Stimulated activated CD8-positive, alpha-beta memory T cell treated with anti-CD3 and anti-CD28 coated beads, Interleukin-4, amount 100 ng/mL, for 4 hours (primary cell): ENCODE results near the gene SERPINB13.
"Not testable (repeated sequence)": the region's sequence is repeated elsewhere in the genome, so short reads cannot be mapped to it uniquely, and the experiment has no call there.

Experiments
- DNase-seq, 2 donors: peaks; one replicate each; pipeline ENCODE4 v3.0.0-alpha.2; 2020; ENCODE audit warnings: low read depth in 2 of 2, low spot score in 1 of 2

SERPINB13 gene

DNA sequence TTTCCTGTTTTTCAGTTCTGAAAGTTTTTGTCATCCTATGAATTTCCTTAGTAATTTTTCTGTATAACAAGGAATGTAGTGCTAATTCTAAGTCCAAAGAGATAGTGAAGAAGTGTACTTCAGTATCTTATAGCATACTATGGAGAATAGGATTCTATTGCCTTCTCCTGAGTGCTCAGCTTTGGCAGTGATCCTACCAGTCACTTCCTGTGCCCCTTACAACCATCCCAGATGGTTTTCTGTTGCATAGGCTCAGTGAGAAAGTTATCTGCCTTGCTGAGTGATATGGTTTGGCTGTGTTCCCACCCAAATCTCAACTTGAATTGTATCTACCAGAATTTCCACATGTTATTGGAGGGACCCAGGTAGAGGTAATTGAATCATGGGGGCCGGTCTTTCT, 57.6 kb downstream of the SERPINB13 start:
- not testable (repeated sequence) for DNase-seq

DNA sequence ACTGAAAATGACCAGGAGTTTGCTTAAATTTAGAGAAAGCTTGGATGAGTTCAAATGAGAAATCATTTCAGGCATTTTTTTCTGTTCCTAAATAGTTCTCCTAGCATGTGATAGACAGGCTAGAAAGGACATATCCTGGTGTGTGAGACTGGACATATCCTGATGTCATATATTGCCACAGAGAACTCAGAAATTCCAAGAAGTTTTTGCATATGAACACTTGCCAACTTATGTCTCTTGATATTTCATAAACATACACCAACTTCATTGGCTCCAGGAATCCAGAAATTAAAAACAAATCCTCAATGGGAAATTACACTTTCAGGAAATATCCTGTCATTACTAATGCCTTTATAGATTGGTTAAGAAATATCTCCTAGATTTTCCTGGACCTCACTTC, 59.8 kb downstream of the SERPINB13 start:
- no peak for DNase-seq

DNA sequence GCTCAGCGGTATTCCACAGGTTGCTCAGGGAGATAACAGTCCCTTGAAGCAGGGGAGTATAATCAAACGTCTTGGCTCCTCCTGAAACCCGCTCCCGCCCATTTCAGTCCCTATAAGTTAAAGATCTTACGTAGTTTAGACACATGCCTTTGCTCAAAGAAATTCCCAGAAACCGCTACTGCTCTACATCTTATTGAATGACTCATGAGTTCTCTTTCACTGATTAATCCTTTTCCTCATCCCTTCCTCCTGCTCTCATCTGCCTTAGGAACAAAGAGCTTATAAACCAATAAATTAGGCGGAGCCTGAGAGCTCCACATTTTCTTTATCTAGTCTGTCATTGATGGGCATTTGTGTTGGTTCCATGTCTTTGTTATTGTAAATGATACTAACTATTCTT, 61.1 kb downstream of the SERPINB13 start:
- no peak for DNase-seq
